Pulmonary artery endothelial cell (primary cell): ENCODE measurements around the gene RTN4R. TPM values are rescaled to one million over a fixed set of nuclear protein-coding genes. Genes with fewer than 3 reads are reported as not detected.

Experiments used
- DNase-seq: peaks from one replicate; pipeline ENCODE4 v3.0.0-alpha.2; 2011; ENCODE audit warnings: low read depth, low spot score
- total RNA-seq: library from RNA; depleted of rRNA; stranded (reverse); fragments of >200 nt; gene quantifications from 2 replicates; pipeline ENCODE4 v1.2.3, GENCODE V29; 2014

RTN4R gene
- total RNA-seq, 1 donor from 2014 or later = 0.46 TPM

GRCh38 chr22:20216863-20217499, 51.1 kb downstream of the RTN4R start:
- DNase-seq = no peak

- DNase-seq = no peak
Measured at GRCh38 chr22:20215742-20216141, 52.4 kb downstream of the RTN4R start.

GRCh38 chr22:20214853-20215252, 53.3 kb downstream of the RTN4R start:
- no peak for DNase-seq

GRCh38 chr22:20213833-20214708, 54.0 kb downstream of the RTN4R start:
- no peak for DNase-seq

GRCh38 chr22:20212754-20213699, 55.1 kb downstream of the RTN4R start:
- DNase-seq = no peak

GRCh38 chr22:20211997-20212753, 55.9 kb downstream of the RTN4R start:
- DNase-seq = no peak

GRCh38 chr22:20211409-20211996, 56.6 kb downstream of the RTN4R start:
- DNase-seq = no peak

- DNase-seq = no peak
Measured at GRCh38 chr22:20210473-20211059, 57.6 kb downstream of the RTN4R start.

GRCh38 chr22:20209761-20210250, 58.3 kb downstream of the RTN4R start:
- DNase-seq = no peak

- no peak for DNase-seq
Measured at GRCh38 chr22:20208713-20209310, 59.3 kb downstream of the RTN4R start.

GRCh38 chr22:20207277-20208025, 60.7 kb downstream of the RTN4R start:
- DNase-seq = no peak

- DNase-seq = no peak
Measured at GRCh38 chr22:20206709-20207215, 61.4 kb downstream of the RTN4R start.

- DNase-seq = peak; percentile 24
Measured at GRCh38 chr22:20205964-20206708, 62.0 kb downstream of the RTN4R start.

GRCh38 chr22:20205464-20205963, 62.6 kb downstream of the RTN4R start:
- DNase-seq = no peak

GRCh38 chr22:20204806-20205205, 63.3 kb downstream of the RTN4R start:
- DNase-seq = no peak

GRCh38 chr22:20204311-20204710, 63.8 kb downstream of the RTN4R start:
- DNase-seq = no peak

GRCh38 chr22:20203552-20204201, 64.4 kb downstream of the RTN4R start:
- DNase-seq = no peak
